Left lung (tissue), 10 donors: ENCODE data around the gene PLEKHA7. TPM values are rescaled to one million over a fixed set of nuclear protein-coding genes. Genes with fewer than 3 reads are reported as not detected.

ENCODE experiments used
- ATAC-seq: fragments of 200-7000 bp; cut with Tn5 transposase; one replicate; pipeline ENCODE4 v1.9.1; 2020; ENCODE audit warnings: moderate library complexity
- DNase-seq, 4 donors: peaks; one replicate each; pipeline ENCODE4 v3.0.0-alpha.2; 2013 to 2020
- H3K27ac ChIP-seq, 2 donors: fragments of 200-600 bp; sonication (generic) in 1 of 2; one replicate each; pipeline versions ENCODE4 v1.5.0 to v1.8.0; 2020 to 2021
- H3K27me3 ChIP-seq, 2 donors: fragments of 200-600 bp; sonication (generic) in 1 of 2; one replicate each; pipeline versions ENCODE4 v1.5.0 to v1.8.0; 2020 to 2021
- H3K36me3 ChIP-seq, 2 donors: fragments of 200-600 bp; sonication (generic) in 1 of 2; one replicate each; pipeline versions ENCODE4 v1.5.0 to v1.8.0; 2020 to 2021
- H3K4me1 ChIP-seq, 2 donors: fragments of 200-600 bp; one replicate each; pipeline ENCODE4 v1.8.0; 2021
- H3K4me3 ChIP-seq, 2 donors: fragments of 200-600 bp; sonication (generic) in 1 of 2; one replicate each; pipeline versions ENCODE4 v1.5.0 to v1.8.0; 2020 to 2021; ENCODE audit warnings: mild to moderate bottlenecking in 1 of 2
- H3K9me3 ChIP-seq, 2 donors: fragments of 200-600 bp; sonication (generic) in 1 of 2; one replicate each; pipeline versions ENCODE4 v1.5.0 to v1.8.0; 2020 to 2021
- CTCF ChIP-seq, 2 donors: fragments of 200-600 bp; sonication (generic) in 1 of 2; IDR thresholded peaks; one replicate each; pipeline versions ENCODE4 v1.5.0 to v1.8.0; 2021; ENCODE audit warnings: antibody characterized with exemption in 2 of 2
- intact Hi-C, 2 donors: fragments of 100-400 bp; cut with DNase I; formaldehyde crosslinking; loops; one replicate each; pipeline versions ENCODE4 v1.11.2 to v1.14.2; 2022
- polyA plus RNA-seq, 6 donors: library from polyadenylated mRNA; unstranded; fragments of 120-200 nt; gene quantifications; one replicate each; pipeline ENCODE4 v1.2.1, GENCODE V29; 2013; ENCODE audit not compliant: insufficient read length in 6 of 6
- total RNA-seq, 2 donors: library from RNA; stranded (reverse); fragmentation: NEBNext Ultra II Directional; extraction: Animal tissue kit (Norgen Biotek cat#: 25700); gene quantifications; one replicate each; pipeline ENCODE4 v1.2.1, GENCODE V29; 2021
- donor health status: DM: no; HTN: yes; CAD: no.
- donor health status: DM: no; HTN: no; CAD: no.

The PLEKHA7 gene
- total and polyA plus RNA-seq, 8 donors = 24.4 to 33.7 (median 29.6) TPM

- H3K4me3 ChIP-seq = no peak overlapping the region
- no peak overlapping the region for H3K27ac ChIP-seq
- TF ChIP-seq CTCF (IDR thresholded peaks at IDR 0.05) = no peak
- intact Hi-C loops = no loop called here
- H3K4me1 ChIP-seq = no peaks in the 10 kb centered on the region
- DNase-seq = no peak
- no peaks in the 10 kb centered on the region for H3K27me3 ChIP-seq
- H3K36me3 ChIP-seq = no peaks in the 10 kb centered on the region
- no peaks in the 10 kb centered on the region for H3K9me3 ChIP-seq
- no peak for ATAC-seq
These were observed 71.3 kb downstream of the PLEKHA7 start for GRCh38 chr11:16942911-16943310.

GRCh38 chr11:16942342-16942741 is 71.9 kb downstream of the PLEKHA7 start:
- H3K9me3 ChIP-seq = no peaks in the 10 kb centered on the region
- intact Hi-C loops = no loop called here
- no peak for TF ChIP-seq CTCF (IDR thresholded peaks at IDR 0.05)
- no peaks in the 10 kb centered on the region for H3K36me3 ChIP-seq
- DNase-seq (no peak), ATAC-seq (no peak)
- no peaks in the 10 kb centered on the region for H3K4me1 ChIP-seq
- no peak overlapping the region for H3K4me3 ChIP-seq
- H3K27ac ChIP-seq = no peak overlapping the region
- H3K27me3 ChIP-seq = no peaks in the 10 kb centered on the region

GRCh38 chr11:16941935-16942334 is 72.3 kb downstream of the PLEKHA7 start:
- H3K4me3 ChIP-seq = no peak overlapping the region
- no peaks in the 10 kb centered on the region for H3K4me1 ChIP-seq
- TF ChIP-seq CTCF (IDR thresholded peaks at IDR 0.05) = no peak
- intact Hi-C loops = no loop called here
- ATAC-seq = no peak
- H3K9me3 ChIP-seq = no peaks in the 10 kb centered on the region
- H3K36me3 ChIP-seq = no peaks in the 10 kb centered on the region
- no peak for DNase-seq
- H3K27me3 ChIP-seq = no peaks in the 10 kb centered on the region
- no peak overlapping the region for H3K27ac ChIP-seq

GRCh38 chr11:16938061-16938460 is 76.2 kb downstream of the PLEKHA7 start:
- no peaks in the 10 kb centered on the region for H3K27me3 ChIP-seq
- no peak for TF ChIP-seq CTCF (IDR thresholded peaks at IDR 0.05)
- DNase-seq (no peak), ATAC-seq (no peak)
- H3K36me3 ChIP-seq = no peaks in the 10 kb centered on the region
- no peaks in the 10 kb centered on the region for H3K4me1 ChIP-seq
- no peak overlapping the region for H3K27ac ChIP-seq
- no peaks in the 10 kb centered on the region for H3K9me3 ChIP-seq
- intact Hi-C loops = no loop called here
- no peak overlapping the region for H3K4me3 ChIP-seq

- DNase-seq = no peak
- H3K27me3 ChIP-seq = no peaks in the 10 kb centered on the region
- H3K4me3 ChIP-seq = no peak overlapping the region
- H3K27ac ChIP-seq = no peak overlapping the region
- no peaks in the 10 kb centered on the region for H3K4me1 ChIP-seq
- TF ChIP-seq CTCF (IDR thresholded peaks at IDR 0.05) = no peak
- ATAC-seq = peak; percentile 84
- H3K9me3 ChIP-seq = no peaks in the 10 kb centered on the region
- H3K36me3 ChIP-seq = no peaks in the 10 kb centered on the region
- intact Hi-C loops = no loop called here
These were observed 77.6 kb downstream of the PLEKHA7 start for GRCh38 chr11:16936643-16937042.
